H9 (cell line): ENCODE data around the gene SPTBN5. TPM values are rescaled to one million over a fixed set of nuclear protein-coding genes. Genes with fewer than 3 reads are reported as not detected.

ENCODE experiments used
- DNase-seq: peaks from one replicate; pipeline ENCODE4 v3.0.0-alpha.2; 2017
- H2AFZ ChIP-seq: one replicate; pipeline ENCODE4 v1.6.1; 2013; ENCODE audit warnings: mild to moderate bottlenecking, low read length, control low read depth, moderate library complexity
- H2AK5ac ChIP-seq: 2 replicates; pipeline ENCODE4 v1.6.1; 2013; ENCODE audit warnings: low read length, control low read depth, mixed read lengths; ENCODE audit not compliant: insufficient read length
- H2BK120ac ChIP-seq: one replicate; pipeline ENCODE4 v1.6.1; 2013; ENCODE audit warnings: low read depth, mild to moderate bottlenecking, low read length, control low read depth, inconsistent platforms; ENCODE audit not compliant: poor library complexity, severe bottlenecking
- H2BK12ac ChIP-seq: 2 replicates; pipeline ENCODE4 v1.6.1; 2013; ENCODE audit warnings: low read length, control low read depth, mixed read lengths, low read depth; ENCODE audit not compliant: insufficient read length
- H2BK15ac ChIP-seq: 2 replicates; pipeline ENCODE4 v1.6.1; 2013; ENCODE audit warnings: low read depth, low read length, control low read depth
- H2BK20ac ChIP-seq: one replicate; pipeline ENCODE4 v1.6.1; 2013; ENCODE audit warnings: low read depth, mild to moderate bottlenecking, low read length, control low read depth, inconsistent platforms; ENCODE audit not compliant: poor library complexity, severe bottlenecking
- H2BK5ac ChIP-seq: 2 replicates; pipeline ENCODE4 v1.6.1; 2013; ENCODE audit warnings: low read length, control low read depth, mixed read lengths; ENCODE audit not compliant: insufficient read length
- H3K14ac ChIP-seq: 2 replicates; pipeline ENCODE4 v1.6.1; 2013; ENCODE audit warnings: low read length, control low read depth; ENCODE audit not compliant: insufficient read depth
- H3K18ac ChIP-seq: 2 replicates; pipeline ENCODE4 v1.6.1; 2013; ENCODE audit warnings: low read depth, mild to moderate bottlenecking, mixed read lengths, low read length, control low read depth; ENCODE audit not compliant: insufficient read length
- H3K23ac ChIP-seq: 2 replicates; pipeline ENCODE4 v1.6.1; 2013; ENCODE audit warnings: low read length, control low read depth, mixed read lengths, low read depth; ENCODE audit not compliant: insufficient read length
- H3K23me2 ChIP-seq: 2 replicates; pipeline ENCODE4 v1.6.1; 2013; ENCODE audit warnings: low read depth, mild to moderate bottlenecking, mixed read lengths, low read length, control low read depth; ENCODE audit not compliant: insufficient read length, poor library complexity, severe bottlenecking
- H3K27ac ChIP-seq: 2 replicates; pipeline ENCODE4 v1.5.1; 2013; ENCODE audit warnings: low read length, control low read depth, mixed read lengths, low read depth; ENCODE audit not compliant: insufficient read length
- H3K27me3 ChIP-seq: 2 replicates; pipeline ENCODE4 v1.6.1; 2013; ENCODE audit warnings: low read length, control low read depth, inconsistent platforms; ENCODE audit not compliant: insufficient read depth
- H3K4ac ChIP-seq: 2 replicates; pipeline ENCODE4 v1.6.1; 2013; ENCODE audit warnings: low read depth, mild to moderate bottlenecking, control low read depth, inconsistent platforms, low read length, moderate library complexity
- H3K4me1 ChIP-seq: 2 replicates; pipeline ENCODE4 v1.6.1; 2013; ENCODE audit warnings: low read length, control low read depth, inconsistent platforms; ENCODE audit not compliant: insufficient read depth
- H3K4me2 ChIP-seq: 2 replicates; pipeline ENCODE4 v1.6.1; 2013; ENCODE audit warnings: low read length, control low read depth, mixed read lengths; ENCODE audit not compliant: insufficient read length, insufficient read depth
- H3K56ac ChIP-seq: 2 replicates; pipeline ENCODE4 v1.6.1; 2013; ENCODE audit warnings: low read depth, mild to moderate bottlenecking, mixed read lengths, low read length, control low read depth; ENCODE audit not compliant: insufficient read length
- H3K79me1 ChIP-seq: 2 replicates; pipeline ENCODE4 v1.6.1; 2013; ENCODE audit warnings: low read depth, mild to moderate bottlenecking, moderate library complexity, low read length, control low read depth, inconsistent platforms; ENCODE audit not compliant: insufficient read depth, poor library complexity, severe bottlenecking
- H3K79me2 ChIP-seq: 2 replicates; pipeline ENCODE4 v1.6.1; 2013; ENCODE audit warnings: low read length, control low read depth, inconsistent platforms; ENCODE audit not compliant: insufficient read depth
- H3K9ac ChIP-seq: 2 replicates; pipeline ENCODE4 v1.6.1; 2013; ENCODE audit warnings: low read length, control low read depth, mixed read lengths; ENCODE audit not compliant: insufficient read length; ENCODE audit errors: extremely low read depth
- H3K9me3 ChIP-seq: one replicate; pipeline ENCODE4 v1.6.1; 2013; ENCODE audit warnings: low read depth, low read length, inconsistent platforms; ENCODE audit not compliant: control insufficient read depth
- H3T11ph ChIP-seq: one replicate; pipeline ENCODE4 v1.6.1; 2013; ENCODE audit warnings: mild to moderate bottlenecking, low read length, control low read depth, inconsistent platforms
- H4K20me1 ChIP-seq: one replicate; pipeline ENCODE4 v1.6.1; 2013; ENCODE audit not compliant: control insufficient read depth, insufficient read length, insufficient read depth
- H4K5ac ChIP-seq: 2 replicates; pipeline ENCODE4 v1.6.1; 2013; ENCODE audit warnings: low read depth, mild to moderate bottlenecking, mixed read lengths, low read length, control low read depth; ENCODE audit not compliant: insufficient read length
- H4K8ac ChIP-seq: replicated peaks from 2 replicates; pipeline ENCODE4 v1.6.1; 2013; ENCODE audit warnings: low read length, control low read depth, mixed read lengths, low read depth; ENCODE audit not compliant: insufficient read length
- H4K91ac ChIP-seq: 2 replicates; pipeline ENCODE4 v1.6.1; 2013; ENCODE audit warnings: low read depth, mild to moderate bottlenecking, moderate library complexity, mixed read lengths, low read length, control low read depth; ENCODE audit not compliant: insufficient read length
- H3K27ac Mint-ChIP-seq, 3 experiments: 2 replicates in 2 of 3; 3 replicates in 1 of 3; pipeline ENCODE4 v1.8.0; 2020 to 2021; ENCODE audit warnings: mixed read lengths in 3 of 3, mild to moderate bottlenecking in 1 of 3, moderate library complexity in 1 of 3
- H3K27me3 Mint-ChIP-seq: 2 replicates; pipeline ENCODE4 v1.8.0; 2021; ENCODE audit warnings: low read depth, mild to moderate bottlenecking, moderate library complexity, mixed read lengths
- H3K36me3 Mint-ChIP-seq, 3 experiments: 2 replicates in 2 of 3; 3 replicates in 1 of 3; pipeline ENCODE4 v1.8.0; 2020 to 2021; ENCODE audit warnings: low read depth in 3 of 3, mixed read lengths in 3 of 3; ENCODE audit not compliant: insufficient read depth in 1 of 3
- H3K4me1 Mint-ChIP-seq, 2 experiments: 2 replicates each; pipeline ENCODE4 v1.8.0; 2020; ENCODE audit warnings: mixed read lengths in 2 of 2
- H3K4me3 Mint-ChIP-seq, 2 experiments: 2 replicates in 1 of 2; 3 replicates in 1 of 2; pipeline ENCODE4 v1.8.0; 2020 to 2021; ENCODE audit warnings: mild to moderate bottlenecking in 2 of 2, mixed read lengths in 2 of 2, moderate library complexity in 1 of 2
- H3K9me3 Mint-ChIP-seq, 2 experiments: 2 replicates in 1 of 2; 3 replicates in 1 of 2; pipeline ENCODE4 v1.8.0; 2020; ENCODE audit warnings: mild to moderate bottlenecking in 2 of 2, mixed read lengths in 2 of 2, moderate library complexity in 1 of 2
- CTCF ChIP-seq: fragments of 200-600 bp; sonication (generic); conservative IDR thresholded peaks from 3 replicates; pipeline ENCODE4 v1.8.0; 2021; ENCODE audit warnings: antibody characterized with exemption, mild to moderate bottlenecking
- WGBS: extraction: QIAGEN DNeasy Blood & Tissue Kit; methylation state at CpG from one replicate; pipeline ENCODE4 v1.1.7; 2013; ENCODE audit warnings: missing lambda C conversion rate, low lambda C conversion rate, mixed read lengths; ENCODE audit not compliant: insufficient read length; ENCODE audit errors: extremely low coverage; 5-methylcytosine and 5-hydroxymethylcytosine counted together
- total RNA-seq: library from RNA; stranded (reverse); gene quantifications from 2 replicates; pipeline ENCODE4 v1.2.1, GENCODE V29; 2021

SPTBN5 gene
- total RNA-seq, 1 experiment from 2014 or later: 0.90 TPM

- Histone ChIP-seq H2BK5ac (no peak overlapping the region), H2BK12ac (no peak overlapping the region), H3K9ac (no peak overlapping the region), H4K20me1 (no peaks in the 10 kb centered on the region), H3K18ac (no peak overlapping the region), H4K91ac (no peak overlapping the region), H2BK15ac (no peak overlapping the region), H3K79me1 (no peaks in the 10 kb centered on the region), H2AK5ac (no peak overlapping the region), H3K27ac (no peak overlapping the region), H3K4me1 (no peaks in the 10 kb centered on the region), H3K4ac (no peak overlapping the region), H3K79me2 (no peaks in the 10 kb centered on the region), H3K27me3 (no peaks in the 10 kb centered on the region), H3T11ph (no peak overlapping the region), H3K14ac (no peak overlapping the region), H4K5ac (no peak overlapping the region), H2BK20ac (no peak overlapping the region), H2BK120ac (no peak overlapping the region), H2AFZ (no peak overlapping the region), H3K56ac (no peak overlapping the region), H3K23me2 (peaks cover 10% of the 10 kb centered on the region), H4K8ac (no peak overlapping the region), H3K4me2 (no peak overlapping the region), H3K23ac (no peak overlapping the region), H3K9me3 (no peaks in the 10 kb centered on the region)
- no CpG with 5 or more reads among the region's 10 CpGs for WGBS
- no peak for DNase-seq
- no peak overlapping the region for H3K4me3 Mint-ChIP-seq
- no peaks in the 10 kb centered on the region for H3K9me3 Mint-ChIP-seq
- H3K36me3 Mint-ChIP-seq: peaks cover 3 to 7% (median 5%) of the 10 kb centered on the region in 3 experiments; a peak in 5 of 7 replicates
- H3K27me3 Mint-ChIP-seq: no peaks in the 10 kb centered on the region
- peaks cover 11 to 19% of the 10 kb centered on the region in 2 experiments for H3K4me1 Mint-ChIP-seq
- H3K27ac Mint-ChIP-seq: no peak overlapping the region; a peak in 1 of 7 replicates
- TF ChIP-seq CTCF: no peak
Observed at GRCh38 chr15:41825145-41825544, 68.7 kb downstream of the SPTBN5 start.
